SK-N-SH (cell line): ENCODE results near the gene PTPRG. TPM values are rescaled to one million over a fixed set of nuclear protein-coding genes. Genes with fewer than 3 reads are reported as not detected.

Experiments
- CTCF ChIA-PET: fragments of 300-600, 350-600 bp; formaldehyde crosslinking; extraction: SDS; loops from one replicate; lab custom pipeline; 2021; lab: Yijun Ruan, JAX
- POLR2A ChIA-PET: fragments of 350-600 bp; sonication (Branson Sonifier 250); formaldehyde crosslinking; extraction: SDS; loops from one replicate; lab custom pipeline; 2020; ENCODE audit warnings: antibody characterized with exemption, inconsistent platforms; lab: Yijun Ruan, JAX
- DNase-seq: peaks from one replicate; pipeline ENCODE4 v3.0.0; 2012
- H2AFZ ChIP-seq: fragments of 200-600 bp; sonication (generic); 2 replicates; pipeline ENCODE4 v1.8.1; 2016; ENCODE audit warnings: antibody characterized with exemption, mild to moderate bottlenecking, low read depth
- H3F3A ChIP-seq: fragments of 200-600 bp; sonication (generic); replicated peaks from 2 replicates; pipeline ENCODE3; 2016; ENCODE audit warnings: antibody characterized with exemption, mild to moderate bottlenecking; ENCODE audit not compliant: insufficient read depth
- H3K27ac ChIP-seq, 2 experiments: fragments of 200-500 bp in 1 of 2; fragments of 200-600 bp in 1 of 2; sonication (Bioruptor generic) in 1 of 2; sonication (generic), shearing (Covaris generic) in 1 of 2; 2 replicates each; pipeline versions ENCODE4 v1.5.1 to v1.6.1; 2014 to 2016; ENCODE audit warnings: low read depth in 2 of 2, inconsistent platforms in 1 of 2, low read length in 1 of 2, mild to moderate bottlenecking in 1 of 2, mixed read lengths in 1 of 2
- H3K27me3 ChIP-seq: fragments of 200-600 bp; sonication (generic), shearing (Covaris generic); 2 replicates; pipeline ENCODE4 v1.6.1; 2016; ENCODE audit warnings: mixed run types; ENCODE audit not compliant: insufficient read depth
- H3K36me3 ChIP-seq, 2 experiments: fragments of 200-500 bp in 1 of 2; fragments of 200-600 bp in 1 of 2; sonication (Bioruptor generic) in 1 of 2; sonication (generic) in 1 of 2; replicated peaks in 1 of 2; 2 replicates each; pipeline versions ENCODE3 to v1.5.1; 2014 to 2016; ENCODE audit warnings: low read length in 1 of 2, mild to moderate bottlenecking in 1 of 2; ENCODE audit not compliant: insufficient read depth in 2 of 2, control insufficient read depth in 1 of 2
- H3K4me1 ChIP-seq, 2 experiments: fragments of 200-500 bp in 1 of 2; fragments of 200-600 bp in 1 of 2; sonication (Bioruptor generic) in 1 of 2; sonication (generic), shearing (Covaris generic) in 1 of 2; 2 replicates each; pipeline versions ENCODE4 v1.5.1 to v1.6.1; 2014 to 2016; ENCODE audit warnings: low read depth in 1 of 2, low read length in 1 of 2, mixed run types in 1 of 2; ENCODE audit not compliant: insufficient read depth in 2 of 2, control insufficient read depth in 1 of 2
- H3K4me2 ChIP-seq: fragments of 200-600 bp; sonication (generic), shearing (Covaris generic); 2 replicates; pipeline ENCODE4 v1.6.1; 2017; ENCODE audit warnings: mixed run types
- H3K4me3 ChIP-seq, 2 experiments: fragments of 200-500 bp in 1 of 2; fragments of 200-600 bp in 1 of 2; sonication (Bioruptor generic) in 1 of 2; sonication (generic), shearing (Covaris generic) in 1 of 2; 2 replicates each; pipeline versions ENCODE4 v1.5.1 to v1.8.1; 2014 to 2016; ENCODE audit warnings: low read depth in 2 of 2, inconsistent platforms in 1 of 2, low read length in 1 of 2, mild to moderate bottlenecking in 1 of 2, mixed read lengths in 1 of 2, moderate library complexity in 1 of 2
- H3K79me2 ChIP-seq: fragments of 200-600 bp; sonication (generic); 2 replicates; pipeline ENCODE4 v1.8.1; 2017; ENCODE audit warnings: mild to moderate bottlenecking; ENCODE audit not compliant: insufficient read depth
- H3K9ac ChIP-seq: fragments of 200-600 bp; sonication (generic); 2 replicates; pipeline ENCODE4 v1.6.1; 2017; ENCODE audit warnings: mixed run types
- H3K9me2 ChIP-seq: fragments of 200-600 bp; sonication (generic); 2 replicates; pipeline ENCODE4 v1.6.1; 2017; ENCODE audit warnings: mixed run types
- H3K9me3 ChIP-seq: fragments of 200-600 bp; sonication (generic); 2 replicates; pipeline ENCODE4 v1.6.1; 2017; ENCODE audit warnings: mixed run types, mild to moderate bottlenecking, moderate library complexity
- H4K20me1 ChIP-seq: fragments of 200-600 bp; sonication (generic); 2 replicates; pipeline ENCODE4 v1.6.1; 2017; ENCODE audit warnings: mild to moderate bottlenecking, mixed run types; ENCODE audit not compliant: insufficient read depth
- CHD2 ChIP-seq: fragments of 150-350 bp; IDR thresholded peaks from 2 replicates; pipeline ENCODE4 v1.6.1; 2018; ENCODE audit warnings: low read length; ENCODE audit not compliant: partially characterized antibody
- ELF1 ChIP-seq: IDR thresholded peaks from 2 replicates; pipeline ENCODE4 v1.4.0; 2012
- EP300 ChIP-seq, 2 experiments: IDR thresholded peaks; 2 replicates each; pipeline versions ENCODE4 v1.4.0 to v1.6.1; 2012; ENCODE audit warnings: borderline replicate concordance in 1 of 2, low read depth in 1 of 2, low read length in 1 of 2
- FOXJ3 ChIP-seq: sonication (generic); formaldehyde crosslinking; IDR thresholded peaks from 2 replicates; pipeline ENCODE4 v1.5.1; 2020; ENCODE audit warnings: mild to moderate bottlenecking, missing genetic modification reagents
- FOXM1 ChIP-seq: IDR thresholded peaks from 2 replicates; pipeline ENCODE4 v1.4.0; 2012; ENCODE audit warnings: low read depth, mild to moderate bottlenecking
- GATA2 ChIP-seq: sonication (generic); formaldehyde crosslinking; IDR thresholded peaks from 2 replicates; pipeline ENCODE4 v1.5.0; 2020; ENCODE audit warnings: mild to moderate bottlenecking, missing genetic modification reagents
- JUND ChIP-seq: IDR thresholded peaks from 2 replicates; pipeline ENCODE4 v1.4.0; 2012
- MEF2A ChIP-seq: IDR thresholded peaks from 2 replicates; pipeline ENCODE4 v1.4.0; 2012; ENCODE audit warnings: low read depth, borderline replicate concordance
- MXI1 ChIP-seq: IDR thresholded peaks from 2 replicates; pipeline ENCODE4 v1.6.1; 2012; ENCODE audit warnings: mild to moderate bottlenecking, low read depth, low read length, improper control_type of control experiment
- RAD21 ChIP-seq: IDR thresholded peaks from 2 replicates; pipeline ENCODE4 v1.6.1; 2012; ENCODE audit warnings: mild to moderate bottlenecking, low read length
- RCOR1 ChIP-seq: fragments of 150-350 bp; IDR thresholded peaks from 2 replicates; pipeline ENCODE4 v1.6.1; 2017; ENCODE audit warnings: antibody characterized with exemption, low read length
- SMC3 ChIP-seq: IDR thresholded peaks from 2 replicates; pipeline ENCODE4 v1.6.1; 2012; ENCODE audit warnings: low read depth, low read length, improper control_type of control experiment
- TAF1 ChIP-seq: IDR thresholded peaks from 2 replicates; pipeline ENCODE4 v1.6.1; 2012; ENCODE audit warnings: low read depth, mild to moderate bottlenecking, low read length, moderate library complexity, borderline replicate concordance
- TCF12 ChIP-seq: IDR thresholded peaks from 2 replicates; pipeline ENCODE4 v1.4.0; 2012
- WGBS: methylation state at CpG from one replicate; pipeline ENCODE4 v1.1.6; 2017; ENCODE audit warnings: low lambda C conversion rate; 5-methylcytosine and 5-hydroxymethylcytosine counted together
- polyA plus RNA-seq, 3 experiments: library from polyadenylated mRNA; depleted of rRNA; stranded (reverse); fragments of >200 nt; gene quantifications; 2 replicates each; pipeline ENCODE4 v1.2.3, GENCODE V29; 2012
- TF ChIP-seq, protein P1 (sequence below): IDR thresholded peaks from 2 replicates; pipeline ENCODE4 v1.6.1; 2012; ENCODE audit warnings: mild to moderate bottlenecking, low read depth, low read length, moderate library complexity
- TF ChIP-seq, protein P2 (sequence below): IDR thresholded peaks from 2 replicates; pipeline ENCODE4 v1.4.0; 2012; ENCODE audit warnings: low read depth, borderline replicate concordance
- TF ChIP-seq, protein P3 (sequence below): fragments of 150-350 bp; IDR thresholded peaks from 2 replicates; pipeline ENCODE4 v1.6.1; 2016; ENCODE audit warnings: mild to moderate bottlenecking, low read depth, low read length
- TF ChIP-seq, protein P4 (sequence below): fragments of 200-600 bp; sonication (generic); IDR thresholded peaks from 2 replicates; pipeline ENCODE4 v1.6.1; 2017; ENCODE audit warnings: antibody characterized with exemption, mild to moderate bottlenecking, moderate library complexity
- TF ChIP-seq, protein P5 (sequence below): IDR thresholded peaks from 2 replicates; pipeline ENCODE4 v1.4.0; 2012; ENCODE audit warnings: low read depth

PTPRG gene
- polyA plus RNA-seq, 1 of the 3 experiments (the other 2 are of a cell fraction): 14.1 TPM

DNA sequence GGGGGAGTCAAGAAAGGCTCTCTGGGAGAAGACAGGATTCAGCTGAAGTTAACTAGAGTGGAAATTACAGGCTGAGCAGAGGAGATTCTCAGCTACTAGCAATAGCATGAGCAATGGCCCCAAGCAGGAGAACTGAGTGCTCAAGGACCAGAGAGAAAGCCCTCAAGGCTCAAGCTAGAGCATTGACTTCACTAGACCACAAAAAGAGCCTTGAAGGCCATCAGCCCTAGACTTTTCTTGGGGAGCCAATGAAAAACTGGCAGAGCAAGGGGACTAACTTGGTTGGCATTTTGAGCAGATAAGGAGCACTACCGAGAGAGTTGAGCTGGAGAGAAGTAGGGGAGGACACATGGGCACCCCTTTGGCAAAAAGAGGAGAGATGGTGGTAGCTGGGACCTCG, 534.4 kb downstream of the PTPRG start:
- ChIA-PET POLR2A (no interaction called here), CTCF (interaction anchor here (1.2 kb wide), 1 partner anchor 17 kb away, joined by 4 read pairs; no protein-coding TSS in a partner anchor)
- WGBS: 70% methylated on average over 2 of the region's 2 CpGs
- Histone ChIP-seq H3K4me3 (no peak overlapping the region), H2AFZ (no peak overlapping the region), H3K27ac (no peak overlapping the region), H3K9me3 (no peaks in the 10 kb centered on the region), H3K4me1 (no peaks in the 10 kb centered on the region), H3K27me3 (no peaks in the 10 kb centered on the region), H3K9ac (no peak overlapping the region), H4K20me1 (no peaks in the 10 kb centered on the region; the same call in 1 of the 2 replicates), H3K4me2 (no peak overlapping the region), H3K79me2 (no peaks in the 10 kb centered on the region), H3K9me2 (no peaks in the 10 kb centered on the region), H3F3A (no peaks in the 10 kb centered on the region), H3K36me3 (no peaks in the 10 kb centered on the region)
- TF ChIP-seq FOXJ3 (no peak), EP300 (IDR thresholded peaks at IDR 0.05; ENCODE audit: borderline replicate concordance in 1 of 2, low read depth in 1 of 2, low read length in 1 of 2) (no peak), TAF1 (no peak), ELF1 (no peak), MXI1 (no peak), RAD21 (no peak), MEF2A (no peak), GATA2 (CRISPR knock-in tag) (no peak), RCOR1 (no peak), FOXM1 (no peak), SMC3 (no peak), CHD2 (no peak), TCF12 (no peak), JUND (no peak)
- TF ChIP-seq, protein P1, sequence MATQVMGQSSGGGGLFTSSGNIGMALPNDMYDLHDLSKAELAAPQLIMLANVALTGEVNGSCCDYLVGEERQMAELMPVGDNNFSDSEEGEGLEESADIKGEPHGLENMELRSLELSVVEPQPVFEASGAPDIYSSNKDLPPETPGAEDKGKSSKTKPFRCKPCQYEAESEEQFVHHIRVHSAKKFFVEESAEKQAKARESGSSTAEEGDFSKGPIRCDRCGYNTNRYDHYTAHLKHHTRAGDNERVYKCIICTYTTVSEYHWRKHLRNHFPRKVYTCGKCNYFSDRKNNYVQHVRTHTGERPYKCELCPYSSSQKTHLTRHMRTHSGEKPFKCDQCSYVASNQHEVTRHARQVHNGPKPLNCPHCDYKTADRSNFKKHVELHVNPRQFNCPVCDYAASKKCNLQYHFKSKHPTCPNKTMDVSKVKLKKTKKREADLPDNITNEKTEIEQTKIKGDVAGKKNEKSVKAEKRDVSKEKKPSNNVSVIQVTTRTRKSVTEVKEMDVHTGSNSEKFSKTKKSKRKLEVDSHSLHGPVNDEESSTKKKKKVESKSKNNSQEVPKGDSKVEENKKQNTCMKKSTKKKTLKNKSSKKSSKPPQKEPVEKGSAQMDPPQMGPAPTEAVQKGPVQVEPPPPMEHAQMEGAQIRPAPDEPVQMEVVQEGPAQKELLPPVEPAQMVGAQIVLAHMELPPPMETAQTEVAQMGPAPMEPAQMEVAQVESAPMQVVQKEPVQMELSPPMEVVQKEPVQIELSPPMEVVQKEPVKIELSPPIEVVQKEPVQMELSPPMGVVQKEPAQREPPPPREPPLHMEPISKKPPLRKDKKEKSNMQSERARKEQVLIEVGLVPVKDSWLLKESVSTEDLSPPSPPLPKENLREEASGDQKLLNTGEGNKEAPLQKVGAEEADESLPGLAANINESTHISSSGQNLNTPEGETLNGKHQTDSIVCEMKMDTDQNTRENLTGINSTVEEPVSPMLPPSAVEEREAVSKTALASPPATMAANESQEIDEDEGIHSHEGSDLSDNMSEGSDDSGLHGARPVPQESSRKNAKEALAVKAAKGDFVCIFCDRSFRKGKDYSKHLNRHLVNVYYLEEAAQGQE: no peak
- TF ChIP-seq, protein P2, sequence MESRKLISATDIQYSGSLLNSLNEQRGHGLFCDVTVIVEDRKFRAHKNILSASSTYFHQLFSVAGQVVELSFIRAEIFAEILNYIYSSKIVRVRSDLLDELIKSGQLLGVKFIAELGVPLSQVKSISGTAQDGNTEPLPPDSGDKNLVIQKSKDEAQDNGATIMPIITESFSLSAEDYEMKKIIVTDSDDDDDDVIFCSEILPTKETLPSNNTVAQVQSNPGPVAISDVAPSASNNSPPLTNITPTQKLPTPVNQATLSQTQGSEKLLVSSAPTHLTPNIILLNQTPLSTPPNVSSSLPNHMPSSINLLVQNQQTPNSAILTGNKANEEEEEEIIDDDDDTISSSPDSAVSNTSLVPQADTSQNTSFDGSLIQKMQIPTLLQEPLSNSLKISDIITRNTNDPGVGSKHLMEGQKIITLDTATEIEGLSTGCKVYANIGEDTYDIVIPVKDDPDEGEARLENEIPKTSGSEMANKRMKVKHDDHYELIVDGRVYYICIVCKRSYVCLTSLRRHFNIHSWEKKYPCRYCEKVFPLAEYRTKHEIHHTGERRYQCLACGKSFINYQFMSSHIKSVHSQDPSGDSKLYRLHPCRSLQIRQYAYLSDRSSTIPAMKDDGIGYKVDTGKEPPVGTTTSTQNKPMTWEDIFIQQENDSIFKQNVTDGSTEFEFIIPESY: no peak
- TF ChIP-seq, protein P3, sequence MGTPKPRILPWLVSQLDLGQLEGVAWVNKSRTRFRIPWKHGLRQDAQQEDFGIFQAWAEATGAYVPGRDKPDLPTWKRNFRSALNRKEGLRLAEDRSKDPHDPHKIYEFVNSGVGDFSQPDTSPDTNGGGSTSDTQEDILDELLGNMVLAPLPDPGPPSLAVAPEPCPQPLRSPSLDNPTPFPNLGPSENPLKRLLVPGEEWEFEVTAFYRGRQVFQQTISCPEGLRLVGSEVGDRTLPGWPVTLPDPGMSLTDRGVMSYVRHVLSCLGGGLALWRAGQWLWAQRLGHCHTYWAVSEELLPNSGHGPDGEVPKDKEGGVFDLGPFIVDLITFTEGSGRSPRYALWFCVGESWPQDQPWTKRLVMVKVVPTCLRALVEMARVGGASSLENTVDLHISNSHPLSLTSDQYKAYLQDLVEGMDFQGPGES: no peak
- TF ChIP-seq, protein P4, sequence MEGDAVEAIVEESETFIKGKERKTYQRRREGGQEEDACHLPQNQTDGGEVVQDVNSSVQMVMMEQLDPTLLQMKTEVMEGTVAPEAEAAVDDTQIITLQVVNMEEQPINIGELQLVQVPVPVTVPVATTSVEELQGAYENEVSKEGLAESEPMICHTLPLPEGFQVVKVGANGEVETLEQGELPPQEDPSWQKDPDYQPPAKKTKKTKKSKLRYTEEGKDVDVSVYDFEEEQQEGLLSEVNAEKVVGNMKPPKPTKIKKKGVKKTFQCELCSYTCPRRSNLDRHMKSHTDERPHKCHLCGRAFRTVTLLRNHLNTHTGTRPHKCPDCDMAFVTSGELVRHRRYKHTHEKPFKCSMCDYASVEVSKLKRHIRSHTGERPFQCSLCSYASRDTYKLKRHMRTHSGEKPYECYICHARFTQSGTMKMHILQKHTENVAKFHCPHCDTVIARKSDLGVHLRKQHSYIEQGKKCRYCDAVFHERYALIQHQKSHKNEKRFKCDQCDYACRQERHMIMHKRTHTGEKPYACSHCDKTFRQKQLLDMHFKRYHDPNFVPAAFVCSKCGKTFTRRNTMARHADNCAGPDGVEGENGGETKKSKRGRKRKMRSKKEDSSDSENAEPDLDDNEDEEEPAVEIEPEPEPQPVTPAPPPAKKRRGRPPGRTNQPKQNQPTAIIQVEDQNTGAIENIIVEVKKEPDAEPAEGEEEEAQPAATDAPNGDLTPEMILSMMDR: no peak
- TF ChIP-seq, protein P5, sequence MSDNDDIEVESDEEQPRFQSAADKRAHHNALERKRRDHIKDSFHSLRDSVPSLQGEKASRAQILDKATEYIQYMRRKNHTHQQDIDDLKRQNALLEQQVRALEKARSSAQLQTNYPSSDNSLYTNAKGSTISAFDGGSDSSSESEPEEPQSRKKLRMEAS: no peak
- DNase-seq: no peak
